B cell (primary cell): ENCODE results near the gene ATP2B3. TPM values are rescaled to one million over a fixed set of nuclear protein-coding genes. Genes with fewer than 3 reads are reported as not detected.
A peak's percentile ranks its signal among the peaks of the same experiment; 100 is the strongest.

ENCODE experiments used
- ATAC-seq: fragments of 200-7000 bp; cut with Tn5 transposase; one replicate; pipeline ENCODE4 v1.10.0; 2021; ENCODE audit warnings: low read depth, mild to moderate bottlenecking, moderate number of reproducible peaks, moderate library complexity
- CTCF ChIA-PET: fragments of 350-600 bp; sonication (Branson Sonifier 250); formaldehyde crosslinking; loops from one replicate; lab custom pipeline; 2021; ENCODE audit warnings: antibody characterized with exemption, inconsistent platforms; lab: Charles Lee
- POLR2A ChIA-PET: fragments of 350-600 bp; sonication (Branson Sonifier 250); formaldehyde crosslinking; loops from one replicate; lab custom pipeline; 2021; ENCODE audit warnings: antibody characterized with exemption; lab: Charles Lee
- DNase-seq: peaks from one replicate; pipeline ENCODE4 v3.0.0; 2013
- H2AFZ ChIP-seq: 2 replicates; pipeline ENCODE4 v1.6.1; 2012; ENCODE audit warnings: mild to moderate bottlenecking, low read depth, low read length; ENCODE audit not compliant: insufficient read depth, poor library complexity, severe bottlenecking
- H3K27ac ChIP-seq, 2 donors: 1 replicate in 1 of 2; 2 replicates in 1 of 2; pipeline ENCODE4 v1.5.1; 2012 to 2013; ENCODE audit warnings: low read length in 2 of 2, mild to moderate bottlenecking in 2 of 2, moderate library complexity in 1 of 2
- H3K27me3 ChIP-seq, 4 experiments: fragments of 200-600 bp in 1 of 4; sonication (generic) in 1 of 4; replicated peaks in 1 of 4; 1 replicate in 2 of 4; 2 replicates in 2 of 4; pipeline versions ENCODE4 v1.6.1 to v1.7.0; 2013 to 2016; ENCODE audit warnings: low read length in 3 of 4, mild to moderate bottlenecking in 2 of 4, mixed read lengths in 1 of 4, moderate library complexity in 1 of 4; ENCODE audit not compliant: insufficient read depth in 4 of 4, control insufficient read depth in 3 of 4; ENCODE audit errors: control extremely low read depth in 1 of 4
- H3K36me3 ChIP-seq, 2 experiments: replicated peaks in 1 of 2; 1 replicate in 1 of 2; 2 replicates in 1 of 2; pipeline versions ENCODE4 v1.6.1 to v1.7.1; 2013; ENCODE audit warnings: low read length in 1 of 2; ENCODE audit not compliant: insufficient read depth in 2 of 2, control insufficient read depth in 1 of 2; ENCODE audit errors: control extremely low read depth in 1 of 2, extremely low read depth in 1 of 2
- H3K4me1 ChIP-seq, 2 donors: fragments of 200-600 bp in 1 of 2; sonication (generic) in 1 of 2; 1 replicate in 1 of 2; 2 replicates in 1 of 2; pipeline versions ENCODE4 v1.5.1 to v1.6.1; 2013 to 2017; ENCODE audit warnings: low read length in 2 of 2; ENCODE audit not compliant: control insufficient read depth in 2 of 2, insufficient read depth in 2 of 2
- H3K4me2 ChIP-seq: replicated peaks from 2 replicates; pipeline ENCODE3; 2012; ENCODE audit warnings: mild to moderate bottlenecking, low read depth, low read length; ENCODE audit not compliant: poor library complexity, severe bottlenecking
- H3K4me3 ChIP-seq, 5 experiments: fragments of 200-600 bp in 1 of 5; sonication (generic) in 1 of 5; 1 replicate in 3 of 5; 2 replicates in 2 of 5; pipeline versions ENCODE4 v1.5.1 to v1.7.0; 2011 to 2016; ENCODE audit warnings: low read length in 4 of 5, mild to moderate bottlenecking in 4 of 5, low read depth in 2 of 5, control low read depth in 1 of 5, moderate library complexity in 1 of 5; ENCODE audit not compliant: insufficient read depth in 1 of 5; ENCODE audit errors: control extremely low read depth in 1 of 5, extremely low read depth in 1 of 5
- H3K79me2 ChIP-seq: fragments of 200-600 bp; sonication (generic); one replicate; pipeline ENCODE4 v1.6.0; 2016; ENCODE audit warnings: low read length; ENCODE audit not compliant: control insufficient read depth, insufficient read depth
- H3K9ac ChIP-seq: fragments of 200-600 bp; sonication (generic); 2 replicates; pipeline ENCODE4 v1.6.1; 2017; ENCODE audit warnings: mild to moderate bottlenecking, low read length, moderate library complexity
- H3K9me3 ChIP-seq, 3 donors: one replicate each; pipeline versions ENCODE4 v1.6.1 to v1.7.1; 2013; ENCODE audit warnings: low read length in 2 of 3; ENCODE audit not compliant: control insufficient read depth in 2 of 3, insufficient read depth in 1 of 3; ENCODE audit errors: control extremely low read depth in 1 of 3
- H4K20me1 ChIP-seq: 2 replicates; pipeline ENCODE4 v1.6.0; 2012; ENCODE audit warnings: mild to moderate bottlenecking, low read length; ENCODE audit not compliant: insufficient read depth, control insufficient read depth, poor library complexity, severe bottlenecking
- H3K27ac Mint-ChIP-seq: one replicate; pipeline ENCODE4 v1.8.0; 2021; ENCODE audit warnings: mixed read lengths
- H3K27me3 Mint-ChIP-seq: one replicate; pipeline ENCODE4 v1.8.0; 2021; ENCODE audit warnings: mixed read lengths
- H3K4me1 Mint-ChIP-seq: one replicate; pipeline ENCODE4 v1.8.0; 2021; ENCODE audit warnings: mixed read lengths
- H3K4me3 Mint-ChIP-seq: one replicate; pipeline ENCODE4 v1.8.0; 2021; ENCODE audit warnings: mixed read lengths
- H3K9me3 Mint-ChIP-seq: one replicate; pipeline ENCODE4 v1.8.0; 2022; ENCODE audit warnings: mixed read lengths; ENCODE audit not compliant: insufficient read depth
- EZH2 ChIP-seq: IDR thresholded peaks from 2 replicates; pipeline ENCODE4 v1.6.1; 2012; ENCODE audit warnings: borderline replicate concordance, low read depth, mild to moderate bottlenecking, moderate library complexity, low read length; ENCODE audit not compliant: insufficient read depth, poor library complexity, severe bottlenecking
- WGBS: methylation state at CpG from one replicate; pipeline ENCODE4 v1.1.5; 2013; ENCODE audit warnings: missing lambda C conversion rate; ENCODE audit not compliant: insufficient coverage; 5-methylcytosine and 5-hydroxymethylcytosine counted together
- intact Hi-C: fragments of 100-400 bp; cut with micrococcal nuclease; formaldehyde crosslinking; loops from one replicate; pipeline ENCODE4 v1.10.0; 2022
- polyA plus RNA-seq: library from polyadenylated mRNA; depleted of rRNA; stranded (reverse); fragments of >200 nt; gene quantifications from 2 replicates; pipeline ENCODE4 v1.2.3, GENCODE V29; 2012
- total RNA-seq, 2 donors: library from RNA; stranded (reverse); fragments of 120-200 nt in 1 of 2; gene quantifications; 1 replicate in 1 of 2; 2 replicates in 1 of 2; pipeline versions ENCODE4 v1.2.3 to v1.2.4, GENCODE V29; 2013 to 2022
- TF ChIP-seq, protein P1 (sequence below): fragments of 200-600 bp; IDR thresholded peaks from one replicate; pipeline ENCODE4 v1.8.0; 2022; ENCODE audit warnings: antibody characterized with exemption, mild to moderate bottlenecking

The ATP2B3 gene
- total and polyA plus RNA-seq, 2 donors (not counting 1 experiment from before 2014, with no cell fraction given) = not detected

DNA sequence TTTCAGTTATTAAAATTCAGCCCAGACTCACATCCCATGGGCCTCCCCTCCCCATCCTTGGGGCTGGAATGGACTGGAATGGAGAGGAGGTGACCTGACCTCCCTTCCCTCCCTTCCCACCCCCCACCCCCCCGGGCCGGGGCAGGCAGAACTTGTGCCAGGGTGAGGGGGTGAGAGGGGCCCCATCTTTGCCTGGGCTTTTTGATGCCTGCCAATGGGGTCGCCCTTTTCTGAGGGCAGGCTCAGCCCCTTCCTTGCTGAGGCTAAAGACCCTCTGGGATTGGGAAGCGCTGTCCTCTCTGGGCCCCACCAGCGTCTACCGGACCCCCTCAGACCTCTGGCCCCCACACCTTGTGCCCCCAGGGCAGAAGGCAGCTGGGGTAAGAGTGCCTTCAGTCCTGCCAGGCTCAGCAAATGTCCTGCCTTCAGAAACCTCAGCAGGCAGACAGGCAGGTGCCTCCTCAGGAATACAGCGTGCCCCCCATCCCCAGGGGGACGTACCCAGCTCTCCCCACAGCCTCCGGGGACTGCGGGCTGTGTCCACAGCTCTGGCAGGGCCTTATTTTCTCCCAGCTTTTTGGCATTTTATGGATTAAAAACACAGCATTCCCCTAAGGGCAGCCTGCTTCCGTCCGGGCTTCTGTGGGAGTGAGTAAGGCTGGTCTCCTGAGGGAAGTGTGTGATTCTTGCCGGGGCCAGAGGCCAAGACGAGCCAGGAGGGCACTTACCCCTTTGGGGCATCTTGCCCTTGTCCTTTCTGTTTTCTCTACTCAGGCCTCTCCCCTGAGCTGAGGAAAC is 94.1 kb downstream of the ATP2B3 start:
- Histone ChIP-seq H3K27ac (no peak overlapping the region), H3K9ac (no peak overlapping the region), H3K27me3 (peaks cover 0 to 5% (median 0%) of the 10 kb centered on the region in 4 experiments), H3K36me3 (no peaks in the 10 kb centered on the region), H3K4me3 (no peak overlapping the region), H3K79me2 (no peaks in the 10 kb centered on the region), H3K9me3 (peaks cover 0 to 4% (median 0%) of the 10 kb centered on the region in 3 donors), H4K20me1 (no peaks in the 10 kb centered on the region), H3K4me1 (peaks cover 0 to 15% of the 10 kb centered on the region in 2 donors), H2AFZ (no peak overlapping the region), H3K4me2 (no peak overlapping the region)
- ATAC-seq (no peak), DNase-seq (no peak)
- Mint-ChIP-seq H3K27me3 (peaks cover 16% of the 10 kb centered on the region), H3K4me3 (peak overlapping the region; percentile 85), H3K9me3 (no peaks in the 10 kb centered on the region), H3K4me1 (peaks cover 10% of the 10 kb centered on the region), H3K27ac (no peak overlapping the region)
- intact Hi-C loops = loop anchor here (5.0 kb wide), 1 partner anchor 36 kb away; the partner anchor contains the start of gene DUSP9
- CTCF ChIA-PET = interaction anchor here (1.2 to 1.5 kb wide), 3 partner anchors 13 to 57 kb away, joined by 3 read pairs; no protein-coding TSS in a partner anchor
- TF ChIP-seq, protein P1, sequence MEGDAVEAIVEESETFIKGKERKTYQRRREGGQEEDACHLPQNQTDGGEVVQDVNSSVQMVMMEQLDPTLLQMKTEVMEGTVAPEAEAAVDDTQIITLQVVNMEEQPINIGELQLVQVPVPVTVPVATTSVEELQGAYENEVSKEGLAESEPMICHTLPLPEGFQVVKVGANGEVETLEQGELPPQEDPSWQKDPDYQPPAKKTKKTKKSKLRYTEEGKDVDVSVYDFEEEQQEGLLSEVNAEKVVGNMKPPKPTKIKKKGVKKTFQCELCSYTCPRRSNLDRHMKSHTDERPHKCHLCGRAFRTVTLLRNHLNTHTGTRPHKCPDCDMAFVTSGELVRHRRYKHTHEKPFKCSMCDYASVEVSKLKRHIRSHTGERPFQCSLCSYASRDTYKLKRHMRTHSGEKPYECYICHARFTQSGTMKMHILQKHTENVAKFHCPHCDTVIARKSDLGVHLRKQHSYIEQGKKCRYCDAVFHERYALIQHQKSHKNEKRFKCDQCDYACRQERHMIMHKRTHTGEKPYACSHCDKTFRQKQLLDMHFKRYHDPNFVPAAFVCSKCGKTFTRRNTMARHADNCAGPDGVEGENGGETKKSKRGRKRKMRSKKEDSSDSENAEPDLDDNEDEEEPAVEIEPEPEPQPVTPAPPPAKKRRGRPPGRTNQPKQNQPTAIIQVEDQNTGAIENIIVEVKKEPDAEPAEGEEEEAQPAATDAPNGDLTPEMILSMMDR = no peak
- no peak for TF ChIP-seq EZH2
- 80% methylated on average over 1 of the region's 14 CpGs for WGBS
- POLR2A ChIA-PET = interaction anchor here (0.7 to 0.8 kb wide), 2 partner anchors 13 to 27 kb away, joined by 3 to 6 read pairs; no protein-coding TSS in a partner anchor

DNA sequence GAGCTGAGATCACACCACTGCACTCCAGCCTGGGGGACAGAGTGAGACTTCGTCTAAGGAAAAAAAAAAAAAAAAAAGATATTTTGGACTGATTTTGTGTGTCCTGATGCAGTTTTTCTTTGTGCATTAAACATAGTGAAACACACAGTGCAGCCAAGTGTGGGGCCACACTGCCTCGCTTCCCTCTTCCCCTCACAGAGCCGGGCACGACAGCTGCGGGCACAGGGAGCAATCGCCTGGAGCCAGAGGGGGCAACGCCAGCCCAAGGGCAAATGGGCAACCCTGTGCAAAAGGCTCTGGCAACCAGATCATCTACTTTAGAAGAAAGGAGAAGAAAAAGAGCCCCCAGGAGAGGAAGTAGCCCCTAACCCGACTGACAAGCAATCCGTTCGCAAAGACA is 95.0 kb downstream of the ATP2B3 start:
- no CpG with 5 or more reads among the region's 10 CpGs for WGBS
- H3K27me3 Mint-ChIP-seq = peaks cover 16% of the 10 kb centered on the region
- H3K9me3 ChIP-seq = peaks cover 0 to 4% (median 0%) of the 10 kb centered on the region in 3 donors
- intact Hi-C loops = loop anchor here (5.0 kb wide), 1 partner anchor 35 kb away; the partner anchor contains the start of gene DUSP9
- TF ChIP-seq EZH2 = no peak
- TF ChIP-seq, protein P1 = no peak
- ChIA-PET POLR2A (interaction anchor here (0.7 kb wide), 1 partner anchor 26 kb away, joined by 6 read pairs; no protein-coding TSS in a partner anchor), CTCF (interaction anchor here (0.7 to 1.3 kb wide), 3 partner anchors 48 to 58 kb away, joined by 3 read pairs; no protein-coding TSS in a partner anchor)
- H3K27me3 ChIP-seq = peaks cover 0 to 5% (median 0%) of the 10 kb centered on the region in 4 experiments
- H3K4me1 ChIP-seq = peaks cover 0 to 15% of the 10 kb centered on the region in 2 donors
- ATAC-seq = no peak
- no peak overlapping the region for H3K27ac Mint-ChIP-seq
- no peaks in the 10 kb centered on the region for H3K79me2 ChIP-seq
- peaks cover 10% of the 10 kb centered on the region for H3K4me1 Mint-ChIP-seq
- no peak overlapping the region for H3K4me3 ChIP-seq
- no peak overlapping the region for H3K27ac ChIP-seq
- H4K20me1 ChIP-seq = no peaks in the 10 kb centered on the region
- no peak overlapping the region for H3K9ac ChIP-seq
- no peak overlapping the region for H2AFZ ChIP-seq
- no peaks in the 10 kb centered on the region for H3K9me3 Mint-ChIP-seq
- H3K4me2 ChIP-seq = no peak overlapping the region
- DNase-seq = no peak
- no peak overlapping the region for H3K4me3 Mint-ChIP-seq
- H3K36me3 ChIP-seq = no peaks in the 10 kb centered on the region
